ENCODE measurements around the gene MMP20. TPM values are rescaled to one million over a fixed set of nuclear protein-coding genes. Genes with fewer than 3 reads are reported as not detected.

MMP20 gene
- total RNA-seq, 2 donors from 2014 or later = not detected

- H3K36me3 Mint-ChIP-seq (ENCODE audit: low read depth) = no peaks in the 10 kb centered on the region
- no peak overlapping the region for H3K27ac Mint-ChIP-seq
- H3K9me3 Mint-ChIP-seq = no peaks in the 10 kb centered on the region
- no peak for ATAC-seq (replicated peaks)
- no peak overlapping the region for H3K4me3 Mint-ChIP-seq
- H3K27me3 Mint-ChIP-seq = no peaks in the 10 kb centered on the region
- H3K4me1 Mint-ChIP-seq = no peaks in the 10 kb centered on the region
These were observed 80.5 kb downstream of the MMP20 start for GRCh38 chr11:102544594-102544993.

GRCh38 chr11:102539567-102539966, 85.6 kb downstream of the MMP20 start:
- no peak overlapping the region for H3K4me3 Mint-ChIP-seq
- H3K36me3 Mint-ChIP-seq (ENCODE audit: low read depth) = no peaks in the 10 kb centered on the region
- no peaks in the 10 kb centered on the region for H3K9me3 Mint-ChIP-seq
- H3K27ac Mint-ChIP-seq = no peak overlapping the region
- H3K27me3 Mint-ChIP-seq = peaks cover 13% of the 10 kb centered on the region
- no peak for ATAC-seq (replicated peaks)
- H3K4me1 Mint-ChIP-seq = no peaks in the 10 kb centered on the region

- Mint-ChIP-seq H3K4me3 (no peak overlapping the region), H3K27ac (no peak overlapping the region), H3K36me3 (ENCODE audit: low read depth) (no peaks in the 10 kb centered on the region), H3K4me1 (no peaks in the 10 kb centered on the region), H3K9me3 (no peaks in the 10 kb centered on the region), H3K27me3 (peaks cover 19% of the 10 kb centered on the region)
- ATAC-seq (replicated peaks) = no peak
These were observed 86.2 kb downstream of the MMP20 start for GRCh38 chr11:102538932-102539331.

- Mint-ChIP-seq H3K9me3 (no peaks in the 10 kb centered on the region), H3K36me3 (ENCODE audit: low read depth) (no peaks in the 10 kb centered on the region), H3K4me3 (no peak overlapping the region), H3K27me3 (peaks cover 19% of the 10 kb centered on the region), H3K4me1 (no peaks in the 10 kb centered on the region), H3K27ac (no peak overlapping the region)
- no peak for ATAC-seq (replicated peaks)
These were observed 90.8 kb downstream of the MMP20 start for GRCh38 chr11:102534261-102534872.

- peaks cover 8% of the 10 kb centered on the region for H3K27me3 Mint-ChIP-seq
- H3K4me3 Mint-ChIP-seq = no peak within 1 kb of the TSS
- H3K9me3 Mint-ChIP-seq = no peaks in the 10 kb centered on the region
- H3K36me3 Mint-ChIP-seq (ENCODE audit: low read depth) = no peaks in the 10 kb centered on the region
- H3K27ac Mint-ChIP-seq = no peak within 1 kb of the TSS
- no peaks in the 10 kb centered on the region for H3K4me1 Mint-ChIP-seq
- ATAC-seq (replicated peaks) = no peak
These were observed 94.6 kb downstream of the MMP20 start, which contains the start of gene MMP7 for GRCh38 chr11:102530558-102530957. TSS of gene MMP7 (minus strand) at chr11:102530747. CDS start at chr11:102530700, 47 bp downstream.

- Mint-ChIP-seq H3K4me3 (no peak overlapping the region), H3K27me3 (no peaks in the 10 kb centered on the region), H3K27ac (no peak overlapping the region), H3K9me3 (no peaks in the 10 kb centered on the region), H3K4me1 (no peaks in the 10 kb centered on the region), H3K36me3 (ENCODE audit: low read depth) (no peaks in the 10 kb centered on the region)
- no peak for ATAC-seq (replicated peaks)
These were observed 96.5 kb downstream of the MMP20 start for GRCh38 chr11:102528618-102529017.

- H3K27ac Mint-ChIP-seq = no peak overlapping the region
- no peaks in the 10 kb centered on the region for H3K36me3 Mint-ChIP-seq (ENCODE audit: low read depth)
- no peak overlapping the region for H3K4me3 Mint-ChIP-seq
- no peaks in the 10 kb centered on the region for H3K4me1 Mint-ChIP-seq
- no peaks in the 10 kb centered on the region for H3K9me3 Mint-ChIP-seq
- no peak for ATAC-seq (replicated peaks)
- peaks cover 1% of the 10 kb centered on the region for H3K27me3 Mint-ChIP-seq
These were observed 97.4 kb downstream of the MMP20 start for GRCh38 chr11:102527684-102528083.

GRCh38 chr11:102527041-102527440, 98.1 kb downstream of the MMP20 start:
- Mint-ChIP-seq H3K27me3 (peaks cover 3% of the 10 kb centered on the region), H3K27ac (no peak overlapping the region)

More at GRCh38 chr11:102527041-102527440, 98.1 kb downstream of the MMP20 start:
- H3K36me3 Mint-ChIP-seq (ENCODE audit: low read depth) = no peaks in the 10 kb centered on the region
- H3K4me1 Mint-ChIP-seq = no peaks in the 10 kb centered on the region
- H3K9me3 Mint-ChIP-seq = no peaks in the 10 kb centered on the region
- H3K4me3 Mint-ChIP-seq = no peak overlapping the region
- ATAC-seq (replicated peaks) = no peak

Other genes with a start within 250 kb of the MMP20 start
- gene TMEM123, start 172.6 kb downstream of the MMP20 start, total RNA-seq = 100 to 1,000 TPM; 140 to 209 TPM
- gene MMP7, start 94.6 kb downstream of the MMP20 start, total RNA-seq = not detected
- not detected for gene MMP27, start 80.4 kb upstream of the MMP20 start, total RNA-seq
- gene MMP8, start 99.6 kb upstream of the MMP20 start, total RNA-seq = not detected
- not detected for gene MMP10, start 155.3 kb upstream of the MMP20 start, total RNA-seq
- gene MMP1, start 172.8 kb upstream of the MMP20 start, total RNA-seq = not detected
- not detected for gene MMP3, start 218.3 kb upstream of the MMP20 start, total RNA-seq
- gene MMP12, start 249.7 kb upstream of the MMP20 start, total RNA-seq = under 1 TPM in 1 of 2 donors, not detected in 1; 0.22 TPM

Data from activated T-helper 17 cell treated with anti-CD3 and anti-CD28 coated beads, Interleukin-2, amount 50 U/mL, for 72 hours (primary cell).